ENCODE data around the gene NTSR2.

Gene NTSR2, protein sequence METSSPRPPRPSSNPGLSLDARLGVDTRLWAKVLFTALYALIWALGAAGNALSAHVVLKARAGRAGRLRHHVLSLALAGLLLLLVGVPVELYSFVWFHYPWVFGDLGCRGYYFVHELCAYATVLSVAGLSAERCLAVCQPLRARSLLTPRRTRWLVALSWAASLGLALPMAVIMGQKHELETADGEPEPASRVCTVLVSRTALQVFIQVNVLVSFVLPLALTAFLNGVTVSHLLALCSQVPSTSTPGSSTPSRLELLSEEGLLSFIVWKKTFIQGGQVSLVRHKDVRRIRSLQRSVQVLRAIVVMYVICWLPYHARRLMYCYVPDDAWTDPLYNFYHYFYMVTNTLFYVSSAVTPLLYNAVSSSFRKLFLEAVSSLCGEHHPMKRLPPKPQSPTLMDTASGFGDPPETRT

DNA sequence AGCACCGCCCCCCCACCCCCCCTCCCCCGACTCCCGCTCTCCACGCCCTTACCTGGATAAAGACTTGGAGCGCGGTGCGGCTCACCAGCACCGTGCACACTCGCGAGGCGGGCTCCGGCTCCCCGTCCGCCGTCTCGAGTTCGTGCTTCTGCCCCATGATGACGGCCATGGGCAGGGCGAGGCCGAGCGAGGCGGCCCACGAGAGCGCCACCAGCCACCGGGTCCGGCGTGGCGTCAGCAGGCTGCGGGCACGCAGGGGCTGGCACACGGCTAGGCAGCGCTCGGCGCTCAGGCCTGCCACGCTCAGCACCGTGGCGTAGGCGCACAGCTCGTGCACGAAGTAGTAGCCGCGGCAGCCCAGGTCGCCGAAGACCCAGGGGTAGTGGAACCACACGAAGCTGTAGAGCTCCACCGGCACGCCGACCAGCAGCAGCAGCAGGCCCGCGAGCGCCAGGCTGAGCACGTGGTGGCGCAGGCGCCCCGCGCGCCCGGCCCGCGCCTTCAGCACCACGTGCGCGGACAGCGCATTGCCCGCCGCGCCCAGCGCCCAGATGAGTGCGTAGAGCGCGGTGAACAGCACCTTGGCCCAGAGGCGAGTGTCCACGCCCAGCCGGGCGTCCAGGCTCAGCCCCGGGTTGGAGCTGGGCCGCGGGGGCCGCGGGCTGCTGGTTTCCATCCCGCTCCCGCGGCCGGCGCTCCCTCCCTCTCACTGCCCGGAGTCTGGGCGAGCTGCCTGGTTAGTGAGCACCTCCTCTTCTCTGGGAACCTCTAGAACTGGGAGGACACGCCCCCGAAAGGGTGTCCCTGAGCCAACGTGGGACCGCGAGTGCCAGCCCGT, at the start of gene NTSR2:
TSS of gene NTSR2 (minus strand) at position 742 of the 838 bp plus-strand sequence. CDS start at position 676, 66 bp downstream.
- peak; percentile 46 for DNase-seq (ENCODE audit: low spot score)

DNA sequence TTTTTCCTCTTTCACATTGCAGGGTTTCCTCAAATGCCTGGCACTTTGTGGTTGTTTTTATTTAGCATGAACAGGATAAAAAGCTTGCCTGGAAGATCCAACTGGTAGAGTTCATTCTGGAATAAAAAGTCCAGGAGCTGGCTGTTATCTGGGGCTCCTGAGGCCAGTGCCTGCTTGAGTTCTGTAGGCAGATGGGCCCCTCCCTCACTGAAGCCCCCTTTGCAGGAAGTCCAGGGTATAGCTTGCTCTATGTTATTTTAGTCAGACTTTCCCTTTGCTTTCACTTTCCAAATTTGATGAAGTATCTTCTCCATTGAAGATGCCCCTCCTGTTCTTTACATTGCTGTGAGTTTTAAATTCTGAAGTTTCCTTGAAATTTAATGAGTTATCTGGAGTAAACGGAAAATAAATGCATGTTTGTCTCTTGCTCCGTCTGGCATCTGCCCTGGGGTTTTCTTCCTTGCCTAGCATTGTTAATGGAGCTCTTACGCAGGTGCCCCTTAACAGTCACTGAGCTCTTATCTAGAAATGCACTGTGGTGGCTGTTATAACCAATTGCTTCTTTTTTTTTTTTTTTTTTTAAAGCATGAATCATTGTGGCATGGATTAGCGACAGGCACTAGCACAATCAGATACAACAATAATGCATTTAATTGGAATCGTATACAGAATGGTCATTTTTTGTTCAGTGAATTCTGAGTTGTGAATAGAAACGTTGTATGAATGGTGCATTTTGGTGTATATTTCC, 49.4 kb upstream of the NTSR2 start:
- no peak for DNase-seq (ENCODE audit: low spot score)

DNA sequence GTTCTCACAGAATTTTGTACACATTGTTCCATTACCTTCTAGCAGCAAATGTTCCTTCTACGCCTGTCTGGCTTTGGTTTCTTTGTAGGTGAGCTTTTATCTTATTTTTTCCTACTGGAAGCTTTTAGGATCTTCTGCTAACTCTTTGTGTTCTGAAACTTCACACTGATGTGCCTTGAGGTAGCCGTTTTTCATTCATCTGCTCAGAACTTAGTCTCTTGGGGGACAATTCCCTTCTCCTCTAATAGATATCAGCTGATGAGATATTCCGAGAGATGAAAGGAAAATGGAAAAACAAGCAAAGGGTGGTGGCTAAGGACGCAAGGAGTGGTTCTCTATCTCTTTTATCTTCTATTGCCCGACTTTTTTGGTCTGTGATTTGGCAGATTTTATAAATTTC, 48.6 kb upstream of the NTSR2 start:
- no peak for DNase-seq (ENCODE audit: low spot score)

DNA sequence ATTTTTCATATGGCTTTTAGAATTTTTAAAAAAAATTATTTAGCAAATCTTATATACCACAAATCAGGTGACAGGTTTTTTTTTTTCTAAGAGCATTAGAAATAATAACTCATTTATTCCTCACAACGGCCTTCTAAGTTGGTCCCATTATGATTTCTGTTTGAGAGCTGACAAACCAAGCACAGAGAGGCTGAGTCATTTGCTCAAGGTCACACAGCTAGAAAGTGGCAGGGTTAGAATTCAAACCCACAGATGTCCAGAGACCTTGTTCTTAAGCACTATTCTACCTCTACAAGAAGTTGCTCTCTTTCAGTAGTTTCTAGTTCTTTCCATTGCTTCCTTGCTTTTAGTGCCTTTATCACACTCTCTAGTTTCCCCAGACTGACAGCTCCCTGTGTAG, 47.6 kb upstream of the NTSR2 start:
- DNase-seq (ENCODE audit: low spot score), result no peak

DNA sequence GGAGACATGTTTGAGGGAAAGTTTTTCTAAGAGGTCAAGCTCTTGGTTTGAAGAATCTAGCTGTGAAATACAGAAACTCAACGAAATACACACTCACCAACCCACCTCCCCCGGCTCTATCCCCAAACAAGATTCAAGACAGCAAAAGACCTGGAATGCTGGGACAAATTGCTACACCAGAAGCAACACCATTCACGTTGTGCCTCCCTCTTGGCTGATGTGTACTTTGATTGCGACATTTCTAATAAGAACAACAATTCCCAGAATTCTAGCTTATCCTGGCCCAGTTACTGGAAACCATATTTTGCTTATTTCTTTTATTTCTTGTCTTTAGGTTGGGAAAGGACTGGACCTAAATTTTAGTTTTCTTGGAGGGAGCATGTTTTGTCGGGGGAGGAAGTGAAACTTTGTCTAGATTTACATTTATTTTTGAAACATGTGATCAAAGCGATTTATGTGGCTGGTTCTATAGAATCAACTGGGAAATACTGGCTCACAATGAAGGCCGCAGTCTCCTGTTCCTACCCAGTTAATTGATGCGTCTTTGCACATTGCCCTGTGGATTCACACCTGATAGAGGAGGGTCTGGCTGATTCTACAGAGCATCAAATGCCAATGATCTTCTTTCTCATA, 46.8 kb upstream of the NTSR2 start:
- DNase-seq (ENCODE audit: low spot score), result peak; percentile 39

DNA sequence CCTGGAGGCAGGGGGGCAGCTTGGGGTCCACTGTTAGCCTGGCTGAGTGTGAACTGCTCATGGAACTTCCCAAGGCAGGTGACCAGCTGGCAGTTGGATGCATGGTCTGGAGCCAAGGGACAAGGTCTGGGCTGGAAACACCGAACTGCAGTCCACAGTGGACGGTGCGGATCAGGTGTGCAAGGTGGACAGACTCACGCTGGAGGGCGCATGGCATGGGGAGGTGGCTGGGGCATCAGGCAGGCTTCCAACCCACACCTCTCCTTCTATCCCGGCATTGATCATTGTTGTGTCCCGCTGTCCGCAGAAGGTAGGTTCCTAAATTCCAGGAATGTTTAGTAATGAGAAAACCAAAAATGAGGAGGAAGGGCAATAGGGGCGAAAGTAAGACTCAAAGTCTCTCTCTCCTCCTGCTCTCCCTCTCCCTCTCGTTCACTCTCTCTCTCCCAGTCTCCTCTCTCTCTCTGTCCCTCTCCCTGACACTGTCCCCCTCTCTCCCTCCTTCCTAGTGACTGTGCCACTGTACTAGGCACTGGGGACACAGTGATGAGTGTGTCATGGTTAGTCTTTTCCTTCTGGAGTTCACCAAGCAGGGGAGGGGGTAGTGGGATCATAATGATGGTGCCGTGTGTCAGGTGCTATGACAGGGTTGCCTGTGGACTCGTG, 46.1 kb upstream of the NTSR2 start:
- DNase-seq (ENCODE audit: low spot score), result no peak

DNA sequence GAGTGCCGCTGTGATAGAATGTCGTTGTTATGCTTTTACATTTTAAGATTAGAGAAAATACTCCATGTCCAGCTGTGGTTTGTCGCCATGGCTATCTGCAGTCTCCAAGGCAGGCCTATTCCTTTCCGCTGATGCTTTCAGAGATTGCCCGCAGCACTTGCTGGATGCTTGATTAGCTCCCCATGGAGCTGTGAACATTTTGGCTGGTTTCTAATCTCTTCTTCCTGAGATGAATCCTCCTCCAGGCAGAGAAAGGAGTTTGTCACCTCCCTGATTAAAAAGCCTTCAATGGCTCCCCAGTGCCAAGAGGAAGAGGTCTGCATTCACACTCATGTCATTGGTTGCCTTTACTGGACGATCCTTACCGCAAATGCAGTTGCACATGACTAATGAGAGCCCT, 43.8 kb upstream of the NTSR2 start:
- no peak for DNase-seq (ENCODE audit: low spot score)

DNA sequence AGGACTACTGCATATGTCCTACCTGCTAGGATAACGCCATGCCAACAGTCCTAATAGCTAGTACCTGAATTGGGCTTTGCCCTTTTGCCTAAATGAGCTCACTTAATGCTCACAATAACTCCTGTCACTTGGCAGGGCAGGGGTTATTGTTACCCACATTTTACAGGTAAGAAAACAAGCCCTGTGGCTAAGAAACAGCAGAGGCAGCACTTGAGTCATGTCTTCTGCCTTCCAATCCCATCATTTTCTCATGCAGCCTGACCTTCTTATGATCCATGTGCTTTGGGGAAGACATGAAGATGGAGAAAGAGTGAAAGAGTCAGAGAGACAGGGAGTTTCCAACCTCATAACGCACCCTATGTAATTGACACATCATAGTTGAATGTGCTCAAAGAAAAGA, 42.9 kb upstream of the NTSR2 start:
- DNase-seq (ENCODE audit: low spot score), result no peak

DNA sequence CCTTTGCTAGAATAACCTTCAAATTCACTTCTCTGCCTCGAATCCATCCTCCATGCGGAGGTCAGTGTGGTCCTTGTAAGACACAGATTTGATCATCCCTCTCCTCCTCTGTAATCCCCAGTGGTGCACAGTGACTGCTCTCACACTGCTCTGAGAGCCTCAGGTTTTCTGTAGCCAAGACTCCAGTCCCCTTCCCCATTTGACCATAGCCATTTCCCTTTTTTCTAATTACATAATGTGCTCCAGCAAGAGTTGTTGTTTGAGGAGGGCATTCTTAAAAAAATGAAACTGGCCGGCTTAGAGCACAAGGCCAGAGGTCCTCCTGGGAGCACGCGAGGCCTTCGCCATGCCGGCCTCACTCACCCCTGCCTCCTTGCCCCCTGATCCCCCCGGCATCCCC, 41.8 kb upstream of the NTSR2 start:
- no peak for DNase-seq (ENCODE audit: low spot score)

DNA sequence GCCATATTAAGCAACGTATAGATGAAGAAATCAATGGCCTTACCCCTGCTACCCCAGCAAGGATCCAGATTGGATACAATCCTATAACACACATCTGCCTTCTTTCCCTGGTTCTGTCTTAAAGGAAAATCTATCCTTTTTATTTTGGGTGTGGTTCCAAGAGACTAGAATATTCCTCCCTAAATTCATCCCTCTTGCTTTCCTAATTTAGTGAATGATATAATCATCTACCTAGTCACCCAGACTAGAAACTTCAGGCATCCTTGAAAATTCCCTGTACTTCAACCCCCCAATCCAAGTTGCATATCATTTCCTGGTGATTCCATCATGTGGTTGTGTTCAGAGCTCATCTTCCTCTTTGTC, 41.3 kb upstream of the NTSR2 start:
- DNase-seq (ENCODE audit: low spot score), result no peak

DNA sequence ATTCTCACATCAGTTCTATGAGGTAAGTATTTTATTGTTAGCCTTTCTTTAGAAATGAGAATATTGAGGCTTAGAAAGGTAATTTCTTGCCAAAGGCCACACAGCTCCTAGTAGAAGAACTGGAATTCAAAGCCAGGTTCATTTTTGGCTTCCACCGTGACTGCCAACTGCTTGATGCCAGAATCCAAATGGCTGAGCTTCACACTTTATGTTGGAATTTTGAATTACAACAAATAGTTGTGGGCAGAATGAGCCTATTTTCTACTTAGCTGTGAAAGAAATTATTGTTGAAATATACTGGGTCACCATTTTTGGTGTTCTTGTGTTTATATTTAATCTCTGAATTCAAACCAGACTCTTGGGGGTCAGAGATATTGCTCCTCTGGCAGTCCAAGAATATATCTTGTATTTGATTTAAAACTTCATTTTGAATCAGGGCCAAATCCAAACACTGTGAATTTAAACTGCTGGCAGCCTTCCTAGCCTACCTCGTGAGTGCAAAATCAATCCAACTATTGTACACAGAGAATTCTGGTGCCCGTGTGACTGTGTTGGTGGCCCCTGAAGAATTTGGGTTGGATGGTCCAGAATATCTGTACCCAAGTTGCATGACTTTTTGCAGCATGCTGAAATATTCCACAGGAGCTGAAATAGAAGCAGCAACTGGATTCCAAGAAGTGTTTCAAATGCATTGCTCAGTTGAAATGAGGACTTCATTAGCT, 40.8 kb upstream of the NTSR2 start:
- no peak for DNase-seq (ENCODE audit: low spot score)

DNA sequence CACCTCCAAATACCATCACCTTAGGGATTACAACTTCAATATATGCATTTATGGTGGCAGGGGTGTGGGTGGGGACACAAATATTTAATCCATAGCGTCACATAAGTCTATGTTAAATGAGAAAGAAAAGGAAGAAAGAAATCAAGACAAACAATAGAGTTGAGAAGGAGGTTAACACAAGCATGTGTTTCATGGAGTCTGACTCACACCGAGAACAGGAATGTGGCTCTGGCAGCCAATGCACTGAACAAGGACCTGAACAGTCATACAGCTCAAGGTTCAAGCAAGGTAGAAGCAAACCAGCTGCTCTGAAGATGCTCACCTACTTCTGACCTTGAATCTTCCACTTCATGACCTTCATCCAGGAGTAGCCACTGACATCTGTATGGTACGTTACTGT, 40.2 kb upstream of the NTSR2 start:
- peak; percentile 84 for DNase-seq (ENCODE audit: low spot score)

DNA sequence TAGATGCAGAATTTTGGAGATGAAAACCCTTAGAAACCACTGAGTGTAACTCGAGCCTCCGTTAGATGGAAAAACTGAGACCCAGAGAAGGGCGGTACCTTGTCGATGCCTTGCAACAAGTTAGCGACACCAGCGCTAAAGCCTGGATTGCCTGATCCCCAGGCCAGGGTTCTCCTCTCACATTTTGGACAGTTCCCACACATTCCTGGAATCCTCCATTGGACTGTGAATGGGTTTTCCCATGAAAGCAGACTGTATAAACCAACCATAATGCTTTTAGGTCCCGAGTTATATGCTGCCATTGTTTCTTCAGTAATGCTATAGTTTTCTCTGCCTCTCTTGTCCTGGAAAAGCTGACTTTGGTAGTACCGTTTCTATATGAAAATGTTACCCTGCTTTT, 39.3 kb upstream of the NTSR2 start:
- DNase-seq (ENCODE audit: low spot score), result no peak

DNA sequence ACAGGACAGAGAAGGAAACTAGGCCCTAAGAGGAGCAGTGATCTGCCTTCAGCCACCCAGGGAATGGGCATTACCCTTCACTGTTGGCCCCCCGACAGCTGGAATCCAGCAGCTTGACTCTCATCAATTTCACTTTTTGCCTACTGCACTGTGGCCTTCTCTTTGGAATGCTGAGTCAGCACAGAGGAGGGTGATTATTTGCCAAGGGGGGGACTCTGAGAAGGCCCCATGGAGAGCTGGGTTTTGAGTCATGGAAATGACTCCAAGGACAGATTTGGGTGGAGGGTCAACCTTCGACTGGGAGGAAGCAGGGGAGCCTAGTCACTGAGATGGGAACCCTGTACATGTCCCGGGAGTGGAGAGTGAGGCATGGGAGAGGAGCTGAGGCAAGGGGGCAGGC, 38.1 kb upstream of the NTSR2 start:
- no peak for DNase-seq (ENCODE audit: low spot score)

DNA sequence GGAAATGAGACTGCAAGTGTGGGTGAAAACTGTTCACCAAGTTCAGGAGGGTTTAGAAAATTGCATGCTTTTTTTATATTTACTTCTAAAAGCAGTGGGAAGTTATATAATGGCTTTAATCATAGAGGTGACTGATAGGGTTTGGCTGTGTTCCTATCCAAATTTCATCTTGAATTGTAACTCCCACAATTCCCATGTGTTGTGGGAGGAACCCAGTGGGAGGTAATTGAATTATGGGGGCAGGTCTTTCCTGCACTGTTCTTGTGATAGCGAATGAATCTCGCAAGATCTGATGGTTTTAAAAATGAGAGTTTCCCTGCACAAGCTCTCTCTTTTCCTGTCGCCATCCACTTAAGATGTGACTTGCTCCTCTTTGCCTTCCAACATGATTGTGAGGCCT, 35.7 kb upstream of the NTSR2 start:
- DNase-seq (ENCODE audit: low spot score), result no peak

DNA sequence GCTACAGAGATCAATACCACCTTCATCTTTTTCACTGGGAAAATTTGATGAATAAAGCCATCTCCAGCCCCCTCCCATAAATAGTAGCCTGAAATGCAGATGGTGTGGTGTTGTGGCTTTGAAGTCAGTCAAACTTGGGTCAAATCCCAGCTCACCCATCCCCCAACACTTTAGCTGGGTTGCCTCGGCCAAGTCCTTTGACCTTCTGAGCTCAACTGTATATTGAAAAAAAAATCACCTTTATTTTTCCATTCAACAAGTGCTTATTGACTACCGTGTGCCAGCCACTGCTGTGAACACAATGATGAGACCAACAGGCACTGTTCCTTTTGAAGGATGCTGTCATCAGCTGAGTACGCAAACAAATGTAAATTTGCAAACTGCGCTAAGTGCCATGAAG, 35.1 kb upstream of the NTSR2 start:
- DNase-seq (ENCODE audit: low spot score), result no peak

DNA sequence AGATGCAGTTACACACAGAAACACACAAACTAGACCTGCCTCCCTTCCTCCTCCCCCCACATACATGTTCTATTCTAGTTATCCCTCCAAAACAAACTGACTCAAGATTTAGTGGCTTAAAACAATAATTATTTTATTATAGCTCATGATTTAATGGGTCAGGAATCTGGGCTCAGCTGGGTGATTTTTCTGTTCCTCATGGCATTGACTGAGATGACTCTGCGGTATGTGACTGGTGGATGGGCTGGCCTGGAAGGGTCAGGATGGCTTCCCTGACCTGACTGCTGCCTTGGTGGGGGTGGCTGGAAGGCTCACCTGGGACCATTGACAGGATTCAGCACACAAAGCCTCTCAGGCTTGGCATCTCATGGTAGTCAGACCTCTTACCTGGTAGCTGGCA, 33.7 kb upstream of the NTSR2 start:
- DNase-seq (ENCODE audit: low spot score), result peak; percentile 84

DNA sequence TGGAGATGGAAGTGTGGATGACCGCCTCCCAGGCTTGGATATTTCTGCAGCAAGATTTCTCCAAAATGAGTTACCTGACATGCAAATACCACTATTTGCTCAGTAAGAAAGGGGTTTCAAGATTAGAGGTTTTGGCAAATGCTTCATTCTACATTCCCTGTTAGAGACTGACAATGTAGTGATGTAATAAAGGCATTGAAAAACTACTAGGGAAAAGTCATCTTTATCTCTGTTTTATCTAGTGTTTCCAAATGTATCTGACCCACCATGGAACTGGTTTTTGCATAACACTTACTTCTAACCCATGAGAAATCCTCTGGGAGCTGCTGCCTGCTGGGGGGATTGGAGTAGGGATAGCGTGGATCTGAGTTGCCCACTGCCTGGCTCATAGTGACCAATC, 33.0 kb upstream of the NTSR2 start:
- DNase-seq (ENCODE audit: low spot score), result no peak

DNA sequence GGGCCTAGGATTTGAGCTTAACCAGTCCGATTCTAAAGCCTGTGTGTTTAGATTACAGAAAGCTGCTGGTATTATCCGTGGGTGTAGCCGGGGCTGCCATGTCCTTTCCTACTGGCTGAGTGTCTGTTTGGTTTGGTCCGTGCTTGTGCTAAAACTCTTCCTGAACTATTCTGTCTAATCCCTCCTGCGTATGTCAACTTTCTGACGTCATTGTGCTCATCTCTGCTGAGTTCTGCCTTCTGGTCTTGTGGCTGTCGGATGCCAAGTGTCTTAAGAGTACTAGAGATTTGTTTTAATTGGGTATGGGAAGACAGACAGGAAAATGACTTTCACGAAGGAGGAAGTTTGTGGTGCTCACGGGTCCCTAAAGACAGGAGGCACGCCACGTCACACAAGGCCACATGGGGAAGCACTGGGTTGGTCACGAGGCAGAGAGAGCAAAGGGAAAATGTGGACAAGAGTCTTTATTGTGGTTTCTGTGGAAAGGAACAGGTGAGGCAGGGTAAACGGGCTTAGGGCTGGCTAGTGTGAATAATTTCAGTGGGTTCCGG, 31.8 kb upstream of the NTSR2 start:
- no peak for DNase-seq (ENCODE audit: low spot score)

DNA sequence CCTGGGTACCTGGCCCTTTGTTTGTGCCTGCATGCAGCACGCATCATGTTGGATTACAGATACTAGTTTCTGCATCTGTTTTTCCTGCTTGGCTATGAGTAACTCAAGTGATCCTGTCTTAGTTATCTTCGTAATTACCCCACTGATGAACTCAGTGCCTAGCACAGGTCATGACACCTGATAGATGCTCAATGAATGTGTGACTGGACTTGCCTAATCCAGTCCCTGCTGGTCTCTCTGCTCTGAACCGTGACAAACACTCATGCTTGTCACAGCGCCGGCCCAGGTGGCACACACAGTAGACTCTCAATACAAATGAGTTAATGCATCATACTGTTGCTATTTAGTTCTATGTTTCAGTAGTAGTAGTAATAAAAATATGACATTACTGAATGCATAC, 31.2 kb upstream of the NTSR2 start:
- no peak for DNase-seq (ENCODE audit: low spot score)

Measured in hepatic stellate cell (primary cell).